Mammary epithelial cell (primary cell): ENCODE data around the gene CTNNBL1.

Experiments
- CTCF ChIP-seq, 2 donors: IDR thresholded peaks in 1 of 2; conservative IDR thresholded peaks in 1 of 2; 2 replicates each; pipeline ENCODE4 v1.5.1; 2011 to 2012; ENCODE audit warnings: inconsistent platforms in 2 of 2, low read length in 2 of 2, mild to moderate bottlenecking in 2 of 2, control low read depth in 1 of 2, low read depth in 1 of 2; ENCODE audit not compliant: insufficient read depth in 1 of 2; ENCODE audit errors: extremely low read depth in 1 of 2
- EZH2 ChIP-seq: IDR thresholded peaks from 2 replicates; pipeline ENCODE4 v1.6.1; 2012; ENCODE audit warnings: low read length, inconsistent platforms, borderline replicate concordance

- TF ChIP-seq CTCF (conservative IDR thresholded peaks at IDR 0.05 in 1 of 2, IDR thresholded peaks at IDR 0.05 in 1 of 2; ENCODE audit: extremely low read depth in 1 of 2, insufficient read depth in 1 of 2, low read depth in 1 of 2, low read length in 2 of 2) (no peak), EZH2 (no peak)
Observed at GRCh38 chr20:37848706-37849105, 154.9 kb downstream of the CTNNBL1 start.
